ENCODE data around the gene ID2. TPM values are rescaled to one million over a fixed set of nuclear protein-coding genes. Genes with fewer than 3 reads are reported as not detected.

ID2 gene
- total RNA-seq, 1 experiment from 2014 or later = 240 TPM

- DNase-seq (ENCODE audit: low read depth) = no peak
Measured at GRCh38 chr2:8647462-8647857, 34.4 kb upstream of the ID2 start.

- DNase-seq (ENCODE audit: low read depth) = no peak
Measured at GRCh38 chr2:8648441-8649213, 33.2 kb upstream of the ID2 start.

DNA sequence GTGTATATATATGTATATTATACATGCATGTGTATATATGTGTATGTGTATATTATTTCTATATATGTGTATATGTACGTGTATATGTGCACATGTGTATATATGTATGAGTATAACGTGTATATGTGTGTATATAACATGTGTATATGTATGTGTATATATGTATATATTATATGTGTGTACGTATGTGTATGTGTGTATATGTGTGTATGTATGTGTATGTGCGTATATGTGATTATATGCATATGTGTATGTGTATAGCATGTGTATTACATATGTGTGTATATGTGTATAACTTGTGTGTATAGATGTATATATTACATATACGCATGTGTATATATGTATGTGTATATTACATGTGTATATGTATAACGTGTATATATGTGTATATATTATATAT, 32.1 kb upstream of the ID2 start:
- DNase-seq (ENCODE audit: low read depth) = no peak

DNA sequence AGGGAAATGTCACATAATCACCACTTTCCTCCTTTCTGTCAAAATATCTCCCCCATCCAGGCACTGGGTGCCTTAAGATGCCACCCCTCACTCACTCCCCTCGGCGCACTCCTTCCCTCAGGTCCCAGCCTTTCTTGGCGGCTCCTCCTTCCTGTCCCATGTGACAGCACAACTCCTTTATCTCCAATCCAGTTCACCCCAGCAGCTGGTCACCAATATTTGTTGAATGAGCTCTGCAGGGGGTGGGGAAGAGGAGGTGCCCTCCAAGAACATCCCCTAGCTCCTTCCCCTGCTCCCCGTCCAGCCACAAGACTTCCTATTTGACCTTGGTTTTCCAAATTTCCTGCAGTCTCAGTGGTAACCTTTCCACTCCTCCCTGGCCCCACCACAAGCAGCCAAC, 31.6 kb upstream of the ID2 start:
- no peak for DNase-seq (ENCODE audit: low read depth)

DNA sequence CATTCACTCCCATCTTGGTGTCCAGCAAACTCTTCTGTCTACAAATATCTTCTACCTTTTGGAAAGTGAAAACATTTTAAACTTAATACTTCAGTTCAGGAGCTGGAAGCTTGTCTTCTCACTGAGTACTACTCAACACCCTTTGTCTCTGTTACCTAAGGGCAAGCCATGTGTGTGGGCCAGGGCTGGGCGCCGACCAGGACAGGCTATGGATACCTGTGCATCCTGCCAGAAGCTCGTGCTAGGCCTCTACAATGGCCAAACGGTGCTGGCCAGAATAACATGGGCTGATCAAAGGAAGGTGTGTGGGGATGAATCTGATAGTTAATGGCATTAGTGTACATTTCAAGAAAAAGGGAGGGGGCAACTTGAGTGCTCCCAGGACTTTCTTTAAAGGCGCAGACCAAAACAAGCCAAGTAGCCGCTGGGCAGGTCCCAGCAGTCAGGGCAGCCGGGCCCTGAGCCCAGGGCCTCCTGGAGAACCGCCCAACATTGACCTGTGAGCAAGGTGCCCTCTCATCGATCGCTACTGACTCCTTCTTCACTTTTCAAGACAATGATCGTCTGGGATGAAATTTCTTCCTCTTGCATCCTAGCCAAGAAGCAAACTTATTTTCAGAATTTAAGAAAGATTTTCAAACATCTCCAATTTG, 29.0 kb upstream of the ID2 start:
- DNase-seq (ENCODE audit: low read depth) = no peak

- no peak for DNase-seq (ENCODE audit: low read depth)
Measured at GRCh38 chr2:8653485-8653884, 28.4 kb upstream of the ID2 start.

DNA sequence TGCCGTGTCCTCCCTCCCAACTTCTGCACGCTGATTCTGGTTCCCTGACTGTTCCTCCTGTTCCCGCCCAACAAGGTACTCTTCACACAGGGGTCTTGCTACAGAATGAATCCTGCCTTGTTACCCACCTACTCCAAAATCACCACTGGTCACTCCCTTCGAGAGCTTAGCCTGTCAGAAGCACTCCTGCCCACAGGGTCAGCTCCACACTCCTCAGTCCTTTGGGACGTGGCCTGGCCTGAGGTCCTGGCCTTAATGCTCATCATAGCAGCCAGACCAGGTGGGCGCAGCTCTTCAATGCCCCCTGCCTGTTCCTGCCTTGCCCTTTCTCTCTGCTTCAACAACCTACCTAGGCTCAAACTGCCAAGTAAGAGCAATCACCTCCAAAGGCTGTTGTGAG, 27.8 kb upstream of the ID2 start:
- DNase-seq (ENCODE audit: low read depth) = no peak

DNA sequence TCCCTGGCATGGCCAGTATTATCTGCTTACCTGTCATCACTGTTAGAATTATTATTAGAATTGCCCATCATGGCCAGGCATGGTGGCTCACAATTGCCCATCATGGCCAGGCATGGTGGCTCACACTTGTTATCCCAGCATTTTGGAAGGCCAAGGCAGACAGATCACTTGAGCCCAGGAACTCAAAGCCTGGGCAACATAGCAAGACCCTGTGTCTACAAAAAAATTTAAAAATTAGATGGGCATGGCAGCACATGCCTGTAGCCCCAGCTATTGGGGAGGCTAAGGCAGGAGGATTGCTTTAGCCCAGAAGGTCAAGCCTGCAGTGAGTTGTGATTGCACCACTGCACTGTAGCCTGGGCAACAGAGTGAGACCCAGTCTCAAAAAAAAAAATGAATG, 27.4 kb upstream of the ID2 start:
- DNase-seq (ENCODE audit: low read depth) = no peak

DNA sequence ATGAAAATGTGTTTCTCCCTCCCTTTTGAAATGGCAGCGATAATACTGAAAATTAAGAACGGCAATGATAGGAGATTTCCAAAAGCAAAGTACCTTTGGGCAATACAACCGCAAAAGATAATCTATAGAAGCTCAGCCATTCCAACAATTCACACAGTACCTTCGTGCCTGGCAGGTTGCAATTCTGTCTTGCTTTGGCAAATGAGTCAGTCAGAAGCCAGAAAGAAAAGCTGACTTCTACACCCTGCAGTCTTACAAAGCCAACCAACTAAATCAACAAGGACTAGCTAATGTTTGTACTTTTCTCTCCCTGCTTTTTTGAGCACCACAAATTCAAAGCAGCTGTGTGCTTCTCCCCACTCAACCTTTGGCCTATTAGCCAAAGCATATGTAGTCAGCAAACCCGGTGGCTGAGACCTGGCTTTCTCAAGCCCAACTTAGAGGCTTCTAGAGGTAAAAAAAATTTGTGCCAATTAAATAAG, 25.7 kb upstream of the ID2 start:
- DNase-seq (ENCODE audit: low read depth) = peak; percentile 50

DNA sequence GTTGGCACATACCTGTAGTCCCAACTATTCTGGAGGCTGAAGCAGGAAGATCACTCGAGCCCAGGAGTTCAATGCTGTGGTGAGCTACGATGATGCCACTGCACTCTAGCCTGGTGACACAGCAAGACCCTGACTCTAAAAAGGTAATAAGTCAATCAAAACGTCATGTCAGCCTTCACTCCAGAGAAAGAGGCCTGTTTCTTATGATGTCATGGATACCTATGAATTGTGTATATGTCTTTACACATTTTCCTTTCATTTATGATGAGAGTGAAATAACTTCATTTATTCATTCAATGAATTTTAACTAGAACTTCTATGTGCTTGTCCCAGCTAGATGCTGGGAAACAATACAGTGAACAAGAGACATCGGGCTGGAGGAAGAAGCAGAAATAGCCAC, 25.0 kb upstream of the ID2 start:
- no peak for DNase-seq (ENCODE audit: low read depth)

GRCh38 chr2:8657423-8658062, 24.3 kb upstream of the ID2 start:
- DNase-seq (ENCODE audit: low read depth) = no peak

DNA sequence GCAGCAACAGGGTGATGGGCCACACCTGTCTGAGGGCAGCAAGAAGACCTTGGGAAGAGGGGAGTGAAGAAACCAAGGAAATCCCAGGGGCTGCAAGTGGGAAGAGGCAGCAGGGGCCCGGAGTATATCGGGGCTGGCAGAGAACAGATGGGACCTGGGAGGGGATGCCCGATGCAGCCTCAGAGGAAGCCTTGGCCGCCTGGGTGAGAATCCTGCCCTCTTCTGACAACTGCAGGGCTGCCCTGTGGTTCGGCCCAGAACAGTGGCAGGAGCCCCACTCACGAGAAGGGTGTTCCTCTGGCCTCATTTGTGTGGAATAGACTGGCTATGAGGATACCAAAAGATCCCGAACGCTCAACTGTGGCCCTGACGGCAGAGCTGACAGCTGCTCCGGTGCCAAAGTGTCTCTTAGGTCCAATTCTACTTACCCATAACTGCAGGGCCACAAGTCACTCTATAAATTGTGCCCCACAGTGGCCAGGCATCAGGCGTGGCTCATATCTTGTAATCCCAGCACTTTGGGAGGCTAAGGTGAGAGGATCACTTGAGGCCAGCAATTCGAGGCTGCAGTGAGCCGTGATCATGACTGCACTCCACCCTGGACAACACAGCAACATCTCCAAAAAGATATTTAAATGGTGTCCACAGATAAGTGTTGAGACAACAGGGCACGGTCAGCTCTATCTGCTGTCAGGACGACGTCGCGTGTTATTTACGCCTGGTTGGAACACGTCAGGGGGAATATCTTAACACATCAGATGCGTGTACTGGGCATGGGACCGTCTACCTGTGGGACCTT, 23.6 kb upstream of the ID2 start:
- DNase-seq (ENCODE audit: low read depth) = no peak

DNA sequence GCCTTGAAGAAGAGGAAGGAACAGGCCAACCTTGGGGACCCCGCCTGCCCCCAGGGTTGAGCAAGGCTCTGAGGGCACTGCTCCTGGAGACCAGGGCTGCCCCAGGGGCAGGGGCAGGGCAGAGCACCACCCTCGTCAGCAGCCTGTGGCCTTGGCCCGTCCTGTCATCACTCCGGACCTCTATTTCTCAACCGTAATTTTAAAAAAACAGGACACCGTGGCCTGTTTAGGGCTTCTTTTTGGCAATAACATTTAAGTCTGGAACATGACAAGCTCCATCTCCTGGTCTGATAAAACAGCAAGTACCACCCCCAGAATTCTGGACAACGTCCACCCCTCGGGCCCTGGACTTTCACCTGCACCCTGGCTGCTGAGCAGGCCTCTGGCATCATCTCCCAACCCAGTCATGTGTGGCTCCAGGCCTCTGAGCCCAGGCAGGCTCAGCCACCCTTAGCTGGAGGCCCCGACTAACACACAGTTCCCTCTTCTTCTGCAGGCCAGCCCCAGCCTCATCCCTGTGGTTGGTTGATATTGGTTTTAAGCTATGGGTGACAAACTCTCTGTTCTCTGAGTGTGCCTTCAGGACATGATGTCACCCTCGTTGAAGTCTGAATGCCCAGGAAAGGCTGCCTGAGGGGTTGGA, 22.6 kb upstream of the ID2 start:
- DNase-seq (ENCODE audit: low read depth) = no peak

DNA sequence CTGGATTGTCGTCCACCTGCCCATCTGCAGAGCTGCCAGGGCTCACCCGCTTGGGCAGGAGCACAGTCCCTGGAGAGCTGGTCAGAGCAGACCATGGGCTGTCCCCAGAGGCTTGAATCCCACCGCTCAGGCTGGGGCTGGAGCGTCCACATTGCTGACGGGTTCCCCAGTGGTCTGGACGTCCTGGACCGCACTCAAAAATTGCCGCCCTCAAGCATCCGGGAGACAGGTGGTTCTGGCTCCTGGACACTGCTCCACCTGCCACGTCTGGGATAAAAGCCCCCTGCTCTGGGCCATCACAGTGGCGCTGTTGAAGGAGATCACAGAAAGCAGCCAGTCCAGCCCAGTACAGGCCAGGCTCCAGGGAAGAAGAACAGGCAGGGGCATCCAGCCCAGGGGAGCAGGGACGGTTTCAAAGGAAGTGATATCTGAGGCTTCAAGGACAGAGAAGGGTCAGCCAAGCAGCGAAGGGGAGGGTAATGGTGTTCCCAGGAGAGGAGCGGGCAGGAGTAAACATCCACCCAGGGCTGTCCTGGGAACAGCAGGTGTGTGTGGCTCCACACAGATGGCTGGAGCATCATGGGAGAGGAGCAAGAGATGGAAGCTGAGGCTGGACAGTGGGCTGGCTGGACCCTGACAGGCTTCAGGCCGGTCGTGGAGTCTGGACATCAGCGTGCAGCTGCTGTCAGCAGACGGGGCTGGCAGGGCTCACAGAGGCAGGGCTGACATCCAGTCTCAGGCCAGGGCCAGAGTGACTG, 21.9 kb upstream of the ID2 start:
- DNase-seq (ENCODE audit: low read depth) = no peak

DNA sequence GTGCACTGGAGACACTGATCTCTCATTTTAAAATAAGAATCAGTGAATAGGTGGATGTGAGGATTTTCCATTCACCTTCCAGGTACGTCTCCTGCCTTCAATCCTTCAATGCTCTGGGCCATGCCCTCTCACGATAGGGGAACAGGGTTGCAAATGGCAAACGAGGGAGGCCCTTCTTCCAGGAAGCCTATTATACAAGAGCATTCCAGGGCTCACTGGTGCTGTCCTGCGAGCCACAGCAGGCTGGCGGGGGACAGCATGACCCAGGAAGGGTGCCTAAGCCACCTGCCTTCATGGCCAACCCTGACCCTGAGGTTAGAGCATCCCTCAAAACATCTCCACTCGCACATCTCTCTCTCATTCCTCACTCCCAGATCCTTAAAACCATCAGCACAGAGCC, 20.6 kb upstream of the ID2 start:
- no peak for DNase-seq (ENCODE audit: low read depth)

DNA sequence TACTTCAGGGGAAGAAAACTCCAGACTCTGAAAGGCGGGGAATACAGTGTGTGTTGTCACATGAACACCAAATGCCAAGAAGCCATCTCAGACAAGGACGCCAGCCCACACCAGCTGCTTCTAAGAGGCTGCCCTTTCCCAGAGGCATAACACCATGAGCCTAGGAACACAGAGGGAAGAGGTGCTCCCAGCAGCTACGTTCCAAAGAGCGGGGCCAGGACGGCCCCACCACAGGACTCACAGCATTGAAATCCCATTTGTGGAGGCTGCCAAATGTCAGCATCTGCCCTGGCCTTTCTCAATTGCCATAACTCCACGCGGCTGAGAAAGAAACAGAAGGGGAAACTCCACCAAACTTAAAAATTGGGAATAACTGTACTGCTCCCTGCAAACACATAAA, 20.1 kb upstream of the ID2 start:
- DNase-seq (ENCODE audit: low read depth) = peak; percentile 70

GRCh38 chr2:8662239-8662879, 19.5 kb upstream of the ID2 start:
- DNase-seq (ENCODE audit: low read depth) = peak; percentile 90

DNA sequence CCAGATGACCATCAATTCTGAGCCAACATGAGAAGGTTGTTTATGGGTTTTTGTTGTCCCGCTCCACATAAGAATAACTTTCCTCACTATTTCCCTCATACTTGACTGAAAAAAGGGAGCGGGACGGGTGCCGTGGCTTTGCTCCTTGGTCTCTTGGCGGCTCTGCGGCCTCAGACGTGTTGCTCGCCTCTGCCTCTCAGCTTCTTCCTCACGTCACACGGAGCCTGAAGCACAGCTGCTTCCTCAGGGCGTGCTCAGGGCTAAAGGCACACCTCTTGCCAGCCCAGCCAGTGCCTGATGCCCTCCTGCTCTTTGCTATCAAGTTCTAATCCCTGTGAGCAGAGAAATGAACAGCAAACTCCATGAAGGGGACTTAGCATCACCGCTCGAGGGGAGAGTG, 17.9 kb upstream of the ID2 start:
- DNase-seq (ENCODE audit: low read depth) = no peak

GRCh38 chr2:8666581-8666980, 15.3 kb upstream of the ID2 start:
- DNase-seq (ENCODE audit: low read depth) = no peak

- no peak for DNase-seq (ENCODE audit: low read depth)
Measured at GRCh38 chr2:8667896-8668512, 13.9 kb upstream of the ID2 start.
